ENCODE measurements around the gene ZBED4.
A peak's percentile ranks its signal among the peaks of the same experiment; 100 is the strongest.

The ZBED4 gene

GRCh38 chr22:49906799-49907290, 53.2 kb downstream of the ZBED4 start:
- no peak for DNase-seq

GRCh38 chr22:49907807-49908206, 54.2 kb downstream of the ZBED4 start:
- DNase-seq = no peak

DNA sequence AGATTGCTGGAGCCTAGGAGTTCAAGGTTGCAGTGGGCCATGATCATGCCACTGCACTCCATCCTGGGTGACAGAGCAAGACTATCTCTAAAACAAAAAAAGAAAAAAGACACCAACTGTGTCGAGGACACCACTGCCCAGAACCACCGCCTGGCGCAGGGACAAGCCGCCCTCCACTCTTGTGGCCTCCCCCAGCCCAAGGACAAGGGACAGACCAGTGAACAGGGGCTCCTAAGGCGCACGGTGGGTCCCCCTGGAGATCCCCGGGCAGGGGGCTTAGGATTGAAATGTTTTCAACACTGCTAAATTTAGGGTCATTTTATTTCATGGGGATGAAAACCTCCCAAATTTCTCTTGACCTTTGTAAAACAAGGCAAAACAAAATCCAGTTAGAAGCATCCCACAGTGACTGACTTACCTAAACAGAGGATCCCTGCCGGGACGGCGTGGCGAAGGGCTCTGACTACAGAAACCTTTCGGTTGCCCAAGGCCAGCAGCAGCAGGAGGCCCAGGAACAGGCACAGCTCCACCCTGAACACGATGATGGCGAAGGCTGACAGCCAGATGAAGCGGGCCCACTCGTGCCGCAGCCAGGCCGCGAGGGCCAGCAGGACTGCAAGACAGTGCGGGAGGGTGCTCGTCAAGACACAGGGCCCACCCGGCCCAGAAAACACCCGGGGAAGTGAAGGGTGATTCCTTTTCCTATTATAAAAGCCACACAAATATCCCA, 56.0 kb downstream of the ZBED4 start:
- no peak for DNase-seq

- no peak for DNase-seq
These were observed 56.8 kb downstream of the ZBED4 start for GRCh38 chr22:49910229-49911155.

DNA sequence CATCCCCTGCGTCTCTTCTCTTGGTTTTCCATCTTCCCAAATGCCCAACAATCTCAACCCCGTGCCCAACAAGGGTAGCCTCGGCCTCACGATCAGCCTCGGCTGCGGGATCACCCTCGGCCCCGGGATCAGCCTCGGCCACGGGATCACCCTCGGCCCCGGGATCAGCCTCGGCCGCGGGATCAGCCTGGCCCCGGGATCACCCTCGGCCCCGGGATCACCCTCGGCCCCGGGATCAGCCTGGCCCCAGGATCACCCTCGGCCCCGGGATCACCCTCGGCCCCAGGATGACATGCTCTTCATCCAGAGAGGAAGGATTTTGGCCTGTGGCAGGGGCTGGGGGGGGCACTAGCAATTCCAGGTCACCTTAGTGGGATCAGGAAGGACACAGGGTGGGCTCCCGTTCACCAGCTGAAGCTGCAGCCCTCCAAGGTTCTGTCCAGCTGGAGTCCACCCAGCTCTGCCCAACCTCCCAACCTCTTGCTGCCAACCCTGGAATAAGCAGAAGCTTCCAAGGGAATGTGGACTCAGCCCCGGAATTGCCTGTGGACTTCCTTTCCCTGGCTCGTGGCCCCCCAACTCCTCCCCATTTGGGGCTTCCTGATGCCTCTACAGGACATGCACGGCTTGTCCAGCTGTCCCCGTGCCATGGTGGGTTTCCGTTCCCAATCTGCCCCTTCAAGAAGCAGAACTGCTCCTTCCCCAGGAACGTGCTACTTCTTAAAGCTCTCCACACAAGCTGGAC, 58.4 kb downstream of the ZBED4 start:
- no peak for DNase-seq

DNA sequence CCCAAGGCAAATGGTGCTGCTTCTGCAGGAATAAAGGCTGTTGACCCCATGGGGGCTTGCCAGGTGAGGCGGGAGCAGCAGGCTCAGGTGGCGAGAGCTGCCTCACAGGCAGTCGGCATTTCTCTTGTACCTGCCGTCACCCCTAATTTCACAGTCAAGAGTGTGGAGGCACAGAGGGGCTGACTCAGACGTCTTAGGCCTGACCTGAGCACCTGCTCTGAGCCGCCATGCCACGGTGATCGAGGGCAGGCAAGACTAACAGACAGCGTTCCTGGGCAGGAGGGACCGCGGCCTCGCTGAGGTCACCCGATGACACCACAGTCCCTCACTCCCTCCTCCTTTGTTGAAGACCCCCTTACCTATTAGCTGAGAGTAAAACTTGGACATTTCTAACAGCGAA, 59.4 kb downstream of the ZBED4 start:
- DNase-seq = no peak

DNA sequence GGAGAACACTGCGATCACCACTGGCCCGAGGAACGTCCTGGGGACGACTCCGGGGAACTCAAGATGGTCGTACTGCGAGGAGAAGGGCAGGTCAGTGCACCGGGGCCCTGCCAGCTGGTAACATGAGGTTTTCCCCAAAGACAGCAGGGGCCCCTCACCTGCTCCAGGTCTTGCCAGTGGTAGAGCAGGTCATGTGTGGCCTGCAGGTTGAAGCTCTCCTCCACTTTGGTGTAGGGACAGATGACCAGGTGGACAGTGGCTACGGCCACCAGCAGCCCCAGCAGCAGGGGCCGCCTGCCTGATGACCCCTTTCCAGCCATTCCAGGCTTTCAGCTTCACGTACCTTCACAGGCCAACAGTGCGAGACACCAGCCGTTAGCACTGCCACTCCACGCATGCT, 59.8 kb downstream of the ZBED4 start:
- DNase-seq = no peak

- DNase-seq = no peak
These were observed 60.6 kb downstream of the ZBED4 start for GRCh38 chr22:49914256-49914655.

GRCh38 chr22:49915610-49916009, 62.0 kb downstream of the ZBED4 start:
- no peak for DNase-seq

DNA sequence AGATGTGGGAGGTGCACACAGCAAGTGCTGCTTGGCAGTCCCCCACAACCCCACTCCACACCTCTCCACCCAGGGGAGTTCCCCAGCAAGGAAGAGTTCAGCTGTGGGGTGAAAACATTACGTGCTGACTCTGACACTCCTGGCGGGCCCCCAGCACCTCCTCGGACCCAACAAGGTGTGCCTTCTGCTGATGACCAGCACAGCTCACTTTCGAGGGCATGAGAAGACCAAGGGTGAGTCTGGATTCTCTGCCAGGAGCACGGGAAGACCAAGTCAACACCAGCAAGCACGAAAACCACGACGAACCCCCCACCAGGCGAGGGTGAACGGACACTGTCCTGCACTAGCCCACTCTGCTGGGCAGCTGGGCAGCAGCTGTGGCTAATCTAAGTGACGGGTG, 63.2 kb downstream of the ZBED4 start:
- DNase-seq = no peak

GRCh38 chr22:49917974-49918910, 64.6 kb downstream of the ZBED4 start, which contains the start of the genes ALG12 and CRELD2:
ALG12 (minus strand) TSS chr22:49918438; CDS start chr22:49913765, 4,673 bp downstream.
CRELD2 (plus strand) TSS chr22:49918634; CDS start chr22:49918770, 136 bp downstream.
- peak; percentile 95 for DNase-seq

DNA sequence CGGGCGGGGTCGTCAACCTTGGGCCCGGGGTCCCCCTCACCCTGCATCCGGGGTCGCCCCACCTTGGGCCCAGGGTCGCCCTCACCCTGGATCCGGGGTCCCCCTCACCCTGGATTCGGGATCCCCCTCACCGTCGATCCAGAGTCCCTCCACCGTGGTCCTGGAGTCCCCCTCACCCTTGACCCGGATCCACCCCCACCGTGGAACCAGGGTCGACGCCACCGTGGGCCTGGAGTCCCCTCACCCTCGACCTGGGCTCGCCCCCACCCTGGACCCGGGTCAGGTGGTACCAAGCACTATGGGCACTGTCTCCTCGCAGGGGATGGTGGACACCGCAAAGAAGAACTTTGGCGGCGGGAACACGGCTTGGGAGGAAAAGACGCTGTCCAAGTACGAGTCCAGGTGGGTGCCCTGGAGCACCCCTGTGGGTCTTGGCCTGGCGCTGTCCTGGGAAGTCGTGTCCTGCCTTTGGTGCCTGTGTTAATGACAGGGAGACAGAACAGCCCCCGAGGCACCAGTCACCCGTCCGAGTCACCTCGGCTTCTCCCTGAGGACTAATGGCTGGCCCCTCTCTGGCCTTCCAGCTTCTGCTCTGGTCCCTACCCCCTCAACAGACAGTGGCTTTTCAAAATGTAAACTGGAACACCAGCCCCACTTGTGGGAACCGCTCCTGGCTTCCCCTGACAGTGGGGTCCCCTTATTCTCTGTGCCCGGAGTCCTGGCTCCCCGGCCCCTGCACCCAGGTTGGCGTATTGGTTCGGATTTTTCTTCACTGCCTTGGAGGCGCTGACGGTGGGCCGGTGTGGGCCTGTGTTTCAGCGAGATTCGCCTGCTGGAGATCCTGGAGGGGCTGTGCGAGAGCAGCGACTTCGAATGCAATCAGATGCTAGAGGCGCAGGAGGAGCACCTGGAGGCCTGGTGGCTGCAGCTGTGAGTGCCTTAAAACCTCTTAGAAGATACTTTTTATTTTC, 65.6 kb downstream of the ZBED4 start:
- DNase-seq = no peak

- no peak for DNase-seq
These were observed 67.2 kb downstream of the ZBED4 start for GRCh38 chr22:49920859-49921258.

- DNase-seq = no peak
These were observed 68.0 kb downstream of the ZBED4 start for GRCh38 chr22:49921508-49922278.

DNA sequence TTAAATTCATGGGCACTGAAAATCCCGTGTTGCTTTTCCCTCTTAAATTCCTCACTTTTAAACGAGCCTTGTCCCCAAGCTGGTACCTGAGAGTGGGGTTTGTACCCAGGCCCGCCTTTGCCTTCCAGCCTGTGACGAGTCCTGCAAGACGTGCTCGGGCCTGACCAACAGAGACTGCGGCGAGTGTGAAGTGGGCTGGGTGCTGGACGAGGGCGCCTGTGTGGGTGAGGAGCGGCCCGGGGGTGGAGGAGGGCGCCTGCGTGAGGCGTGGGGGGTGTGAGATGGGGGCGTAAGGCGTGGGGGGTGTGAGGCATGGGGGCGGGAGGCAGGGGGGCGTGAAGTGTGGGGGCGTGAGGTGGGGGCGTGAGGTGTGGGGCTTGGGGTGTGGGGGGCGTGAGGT, 68.8 kb downstream of the ZBED4 start:
- DNase-seq = no peak

- no peak for DNase-seq
These were observed 69.3 kb downstream of the ZBED4 start for GRCh38 chr22:49922926-49923325.

- no peak for DNase-seq
These were observed 69.8 kb downstream of the ZBED4 start for GRCh38 chr22:49923445-49923844.

GRCh38 chr22:49924113-49924833, 70.6 kb downstream of the ZBED4 start:
- DNase-seq = no peak

- peak; percentile 81 for DNase-seq
These were observed 72.0 kb downstream of the ZBED4 start for GRCh38 chr22:49925525-49926128.
